Skin of body (tissue), 2 donors: Measurements from ENCODE around the gene PML. TPM values are rescaled to one million over a fixed set of nuclear protein-coding genes. Genes with fewer than 3 reads are reported as not detected.

Experiments used
- DNase-seq: peaks from one replicate; lab custom pipeline; 2025; lab: John Stamatoyannopoulos, UW
- total RNA-seq: library from RNA; depleted of rRNA; stranded (reverse); fragments of >200 nt; gene quantifications from one replicate; pipeline ENCODE4 v1.2.3, GENCODE V29; 2014

The PML gene, protein sequence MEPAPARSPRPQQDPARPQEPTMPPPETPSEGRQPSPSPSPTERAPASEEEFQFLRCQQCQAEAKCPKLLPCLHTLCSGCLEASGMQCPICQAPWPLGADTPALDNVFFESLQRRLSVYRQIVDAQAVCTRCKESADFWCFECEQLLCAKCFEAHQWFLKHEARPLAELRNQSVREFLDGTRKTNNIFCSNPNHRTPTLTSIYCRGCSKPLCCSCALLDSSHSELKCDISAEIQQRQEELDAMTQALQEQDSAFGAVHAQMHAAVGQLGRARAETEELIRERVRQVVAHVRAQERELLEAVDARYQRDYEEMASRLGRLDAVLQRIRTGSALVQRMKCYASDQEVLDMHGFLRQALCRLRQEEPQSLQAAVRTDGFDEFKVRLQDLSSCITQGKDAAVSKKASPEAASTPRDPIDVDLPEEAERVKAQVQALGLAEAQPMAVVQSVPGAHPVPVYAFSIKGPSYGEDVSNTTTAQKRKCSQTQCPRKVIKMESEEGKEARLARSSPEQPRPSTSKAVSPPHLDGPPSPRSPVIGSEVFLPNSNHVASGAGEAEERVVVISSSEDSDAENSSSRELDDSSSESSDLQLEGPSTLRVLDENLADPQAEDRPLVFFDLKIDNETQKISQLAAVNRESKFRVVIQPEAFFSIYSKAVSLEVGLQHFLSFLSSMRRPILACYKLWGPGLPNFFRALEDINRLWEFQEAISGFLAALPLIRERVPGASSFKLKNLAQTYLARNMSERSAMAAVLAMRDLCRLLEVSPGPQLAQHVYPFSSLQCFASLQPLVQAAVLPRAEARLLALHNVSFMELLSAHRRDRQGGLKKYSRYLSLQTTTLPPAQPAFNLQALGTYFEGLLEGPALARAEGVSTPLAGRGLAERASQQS
- total RNA-seq = 28.6 TPM

DNA sequence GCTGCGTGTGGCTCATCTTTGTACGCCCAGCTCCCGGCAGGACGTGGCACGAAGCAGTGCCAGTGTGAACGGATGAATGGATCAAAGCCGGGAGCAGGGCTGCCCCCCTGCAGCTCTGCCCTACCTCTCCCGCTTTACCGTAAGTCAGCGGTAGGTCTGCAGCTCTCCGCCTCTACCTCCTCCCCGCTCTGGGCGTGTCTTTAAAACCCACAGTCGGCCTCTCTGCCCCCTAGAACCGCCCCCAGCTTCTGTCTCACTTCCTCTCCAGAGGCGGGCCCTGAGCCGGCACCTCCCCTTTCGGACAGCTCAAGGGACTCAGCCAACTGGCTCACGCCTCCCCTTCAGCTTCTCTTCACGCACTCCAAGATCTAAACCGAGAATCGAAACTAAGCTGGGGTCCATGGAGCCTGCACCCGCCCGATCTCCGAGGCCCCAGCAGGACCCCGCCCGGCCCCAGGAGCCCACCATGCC, at the start of gene PML:
PML (plus strand) TSS at position 304 of the 471 bp plus-strand sequence; CDS start at position 401, 97 bp downstream.
- peak; percentile 95 for DNase-seq

GRCh38 chr15:73945130-73945508, 49.4 kb upstream of the PML start:
- DNase-seq = no peak

- DNase-seq = no peak
These were observed 48.3 kb upstream of the PML start for GRCh38 chr15:73946046-73946721.

GRCh38 chr15:73946795-73947370, 47.6 kb upstream of the PML start:
- no peak for DNase-seq

DNA sequence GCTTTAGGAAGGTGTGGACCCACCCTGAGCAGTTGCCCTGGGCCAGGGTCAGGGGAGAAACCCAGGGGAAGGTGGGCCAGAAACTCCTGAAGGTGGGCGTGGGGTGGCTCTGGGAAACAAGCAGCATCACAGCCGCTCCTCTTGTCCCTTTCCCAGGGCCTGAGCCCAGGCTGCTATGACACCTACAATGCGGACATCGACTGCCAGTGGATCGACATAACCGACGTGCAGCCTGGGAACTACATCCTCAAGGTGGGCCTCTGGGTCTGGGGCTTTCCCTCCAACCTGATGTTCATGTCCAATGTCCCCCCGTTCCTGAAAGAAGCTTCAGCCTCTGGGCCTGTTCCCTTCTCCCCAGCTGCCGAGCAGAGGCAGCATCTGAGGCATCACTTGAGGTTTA, 46.9 kb upstream of the PML start:
- no peak for DNase-seq

DNA sequence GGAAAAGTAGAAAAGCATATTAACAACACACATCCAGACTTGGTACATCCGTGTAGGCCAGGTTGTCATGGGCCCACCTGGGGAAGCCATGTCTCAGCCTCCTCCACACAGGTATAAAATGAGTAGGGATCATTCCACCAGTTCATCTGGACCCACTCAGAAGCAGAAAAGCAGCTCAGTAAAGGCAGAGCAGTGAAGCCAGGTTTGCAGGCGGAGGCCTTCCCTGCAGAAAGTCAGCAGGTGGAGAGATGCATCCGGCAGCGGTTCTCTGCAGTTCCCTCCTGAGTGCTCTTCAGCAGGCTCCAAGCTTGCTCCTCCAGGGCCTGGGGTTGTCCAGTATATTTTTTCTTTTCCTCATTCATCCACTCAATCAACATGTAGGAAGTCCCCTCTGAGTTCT, 46.1 kb upstream of the PML start:
- DNase-seq = no peak

- no peak for DNase-seq
These were observed 45.5 kb upstream of the PML start for GRCh38 chr15:73948982-73949381.

DNA sequence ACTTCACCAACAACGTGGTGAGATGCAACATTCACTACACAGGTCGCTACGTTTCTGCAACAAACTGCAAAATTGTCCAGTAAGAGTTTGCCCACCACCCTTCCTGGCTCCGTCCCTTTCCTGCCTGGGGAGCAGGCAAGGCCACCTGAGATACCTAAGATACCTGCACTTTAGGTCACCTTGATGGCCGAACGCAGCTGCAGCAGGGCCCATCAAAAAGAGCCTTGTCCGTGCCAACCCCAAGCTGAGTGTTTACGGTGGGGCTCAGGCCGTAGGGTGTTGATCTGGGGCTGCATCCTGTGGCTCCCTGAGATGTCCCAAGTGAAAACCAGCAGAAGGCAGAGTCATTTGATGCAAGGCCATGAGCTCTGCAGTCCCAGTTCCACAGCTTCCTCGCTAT, 45.0 kb upstream of the PML start:
- no peak for DNase-seq

DNA sequence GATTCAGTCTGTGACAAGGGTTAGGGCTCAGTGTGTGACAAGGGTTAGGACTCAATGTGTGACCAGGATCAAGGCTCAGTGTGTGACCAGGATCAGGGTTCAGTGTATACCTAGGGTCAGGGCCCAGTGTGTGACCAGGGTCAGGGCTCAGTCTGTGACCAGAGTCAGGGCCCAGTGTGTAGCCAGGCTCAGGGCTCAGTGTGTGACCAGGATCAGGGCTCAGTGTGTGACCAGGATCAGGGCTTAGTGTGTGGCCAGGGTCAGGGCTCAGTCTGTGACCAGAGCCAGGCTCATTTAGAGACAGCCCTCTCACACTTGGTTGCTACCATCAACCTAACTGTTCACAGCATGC, 44.1 kb upstream of the PML start:
- DNase-seq = no peak

DNA sequence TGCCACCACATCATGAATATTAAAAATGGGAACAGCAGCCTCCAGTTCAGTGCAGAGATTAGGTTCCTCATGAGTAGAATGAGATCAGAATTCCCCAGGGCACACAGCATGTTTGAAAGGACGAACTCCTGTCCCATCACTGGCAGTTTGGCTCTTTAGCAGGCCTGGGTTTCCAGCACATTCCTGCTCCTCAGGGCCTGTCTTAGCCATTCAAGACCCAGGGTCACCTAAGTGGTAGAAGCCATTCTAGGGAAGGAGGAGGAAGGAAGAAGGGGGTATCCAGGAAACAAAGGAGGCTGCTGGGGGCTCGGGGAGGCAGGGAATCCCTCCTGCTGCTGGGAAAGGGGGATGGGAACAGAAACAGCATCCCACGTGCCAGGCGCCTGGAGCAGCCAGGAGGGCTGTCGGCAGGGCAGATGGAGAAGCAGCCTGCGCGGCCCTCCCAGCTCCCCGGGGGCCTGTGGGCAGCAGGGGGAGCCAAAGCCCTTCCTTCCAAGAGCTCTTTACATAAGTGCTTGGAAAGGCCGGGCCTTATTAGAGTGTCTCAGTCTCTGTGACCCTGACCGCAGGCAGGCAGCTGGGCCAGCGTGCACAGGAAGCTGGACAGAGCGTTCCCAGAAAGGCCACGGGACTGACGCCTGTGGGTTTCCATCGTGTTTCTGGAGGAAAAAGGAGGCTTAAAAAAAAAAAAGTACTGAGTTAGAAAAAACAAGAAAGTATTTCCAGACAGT, 43.5 kb upstream of the PML start:
- peak; percentile 83 for DNase-seq

- no peak for DNase-seq
These were observed 42.9 kb upstream of the PML start for GRCh38 chr15:73951601-73952000.

- no peak for DNase-seq
These were observed 42.2 kb upstream of the PML start for GRCh38 chr15:73952171-73952912.

DNA sequence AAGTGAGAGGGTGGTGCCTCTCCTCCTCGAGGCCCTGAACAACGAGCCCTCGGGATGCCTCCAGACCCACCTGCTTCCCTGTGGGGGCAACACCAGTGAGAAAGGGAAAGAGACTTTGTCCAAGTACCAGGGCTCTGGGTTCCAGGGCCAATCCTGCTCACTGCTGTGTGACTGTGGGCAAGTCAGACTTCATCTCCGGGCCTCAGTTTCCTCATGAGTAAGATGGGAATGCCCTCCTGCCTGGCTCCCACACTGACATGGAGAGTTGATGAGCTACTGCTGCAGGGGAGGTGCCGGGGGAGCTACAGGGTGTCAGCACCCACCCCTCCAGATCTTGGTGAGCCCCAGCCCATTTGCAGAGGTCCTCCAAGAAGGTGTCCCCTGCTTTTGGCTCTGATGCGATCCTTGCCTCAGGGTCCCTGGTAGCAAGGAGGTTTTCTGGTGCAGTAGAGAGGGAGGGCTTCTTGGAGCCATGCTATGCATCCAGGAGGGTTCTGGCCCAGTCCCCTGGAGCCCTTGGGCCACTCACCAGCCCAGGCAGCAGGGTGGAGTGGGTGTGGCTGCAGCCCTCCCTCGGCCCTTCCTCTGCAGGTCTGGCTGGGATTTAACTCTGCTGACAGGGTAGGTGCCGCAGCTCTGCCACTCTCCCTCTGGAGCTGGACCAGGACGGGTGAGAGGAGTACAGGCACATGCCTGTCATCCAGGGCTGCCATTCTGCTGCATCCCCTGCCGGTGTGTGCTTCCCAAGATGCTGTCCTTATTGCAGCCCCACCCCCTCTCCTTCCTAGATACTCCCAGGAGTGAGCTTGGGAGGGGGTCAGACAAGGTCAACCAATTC, 41.4 kb upstream of the PML start:
- no peak for DNase-seq

DNA sequence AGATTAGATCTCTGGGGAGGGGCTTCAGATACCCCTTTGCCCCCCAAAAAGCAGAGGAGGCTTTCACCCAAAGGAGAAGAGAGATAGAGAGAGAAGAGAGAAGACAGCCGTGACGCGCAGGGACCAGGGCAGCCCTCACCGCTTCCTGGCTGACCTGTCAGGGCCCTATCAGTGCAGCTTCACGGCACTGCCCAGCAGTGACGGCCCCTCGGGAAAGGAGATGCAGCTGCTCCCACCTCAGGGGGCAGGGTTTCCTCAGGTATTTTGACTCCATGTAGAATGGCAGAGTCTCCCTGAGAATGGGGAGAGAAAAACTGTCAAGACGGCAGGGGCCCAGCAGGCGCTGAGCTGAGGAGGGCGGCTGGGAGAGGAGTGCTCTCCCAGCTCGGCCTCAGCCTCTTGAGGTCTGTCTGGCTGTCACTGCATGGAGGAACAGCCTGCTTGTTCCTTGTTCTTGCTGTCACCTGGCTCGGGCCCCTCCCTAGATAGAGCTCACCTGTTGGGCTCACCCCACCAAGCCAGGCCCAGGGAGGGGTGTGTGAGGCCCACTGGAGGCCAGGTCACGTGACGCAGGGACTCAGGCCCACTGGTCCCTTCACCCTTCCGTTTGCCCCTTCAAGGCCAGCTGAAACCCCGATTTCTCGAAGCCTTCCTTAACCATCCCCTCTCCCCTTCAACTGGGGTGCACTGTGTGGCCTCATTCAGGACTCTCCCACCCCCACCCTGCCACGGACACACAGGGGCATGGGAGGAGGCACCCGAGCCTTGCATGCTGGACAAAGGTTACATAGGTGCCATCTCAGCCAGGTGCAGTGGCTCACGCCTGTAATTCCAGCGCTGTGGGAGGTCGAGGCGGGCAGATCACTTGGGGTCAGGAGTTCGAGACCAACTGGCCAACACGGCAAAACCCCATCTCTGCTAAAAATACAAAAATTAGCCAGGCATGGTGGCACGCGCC, 40.0 kb upstream of the PML start:
- no peak for DNase-seq

DNA sequence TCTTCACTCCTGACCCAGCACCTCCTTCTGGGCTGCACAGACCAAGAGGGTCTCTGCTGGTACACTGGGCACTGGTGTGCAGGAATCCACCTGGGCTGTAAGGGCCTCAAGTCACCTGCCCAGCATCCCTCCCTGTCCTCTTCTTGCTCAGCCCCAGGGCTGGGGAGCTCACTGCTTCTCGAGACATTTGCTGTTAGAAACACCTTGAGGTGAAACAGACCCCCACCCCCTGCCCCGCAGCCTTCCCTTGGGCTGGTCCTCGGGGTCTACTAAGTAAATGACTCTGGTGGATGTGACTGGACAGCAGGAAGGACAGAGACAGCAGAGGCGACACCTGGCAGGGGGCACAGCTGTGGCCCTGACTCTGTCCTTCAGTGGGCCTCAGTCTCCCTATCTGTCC, 39.2 kb upstream of the PML start:
- DNase-seq = no peak

DNA sequence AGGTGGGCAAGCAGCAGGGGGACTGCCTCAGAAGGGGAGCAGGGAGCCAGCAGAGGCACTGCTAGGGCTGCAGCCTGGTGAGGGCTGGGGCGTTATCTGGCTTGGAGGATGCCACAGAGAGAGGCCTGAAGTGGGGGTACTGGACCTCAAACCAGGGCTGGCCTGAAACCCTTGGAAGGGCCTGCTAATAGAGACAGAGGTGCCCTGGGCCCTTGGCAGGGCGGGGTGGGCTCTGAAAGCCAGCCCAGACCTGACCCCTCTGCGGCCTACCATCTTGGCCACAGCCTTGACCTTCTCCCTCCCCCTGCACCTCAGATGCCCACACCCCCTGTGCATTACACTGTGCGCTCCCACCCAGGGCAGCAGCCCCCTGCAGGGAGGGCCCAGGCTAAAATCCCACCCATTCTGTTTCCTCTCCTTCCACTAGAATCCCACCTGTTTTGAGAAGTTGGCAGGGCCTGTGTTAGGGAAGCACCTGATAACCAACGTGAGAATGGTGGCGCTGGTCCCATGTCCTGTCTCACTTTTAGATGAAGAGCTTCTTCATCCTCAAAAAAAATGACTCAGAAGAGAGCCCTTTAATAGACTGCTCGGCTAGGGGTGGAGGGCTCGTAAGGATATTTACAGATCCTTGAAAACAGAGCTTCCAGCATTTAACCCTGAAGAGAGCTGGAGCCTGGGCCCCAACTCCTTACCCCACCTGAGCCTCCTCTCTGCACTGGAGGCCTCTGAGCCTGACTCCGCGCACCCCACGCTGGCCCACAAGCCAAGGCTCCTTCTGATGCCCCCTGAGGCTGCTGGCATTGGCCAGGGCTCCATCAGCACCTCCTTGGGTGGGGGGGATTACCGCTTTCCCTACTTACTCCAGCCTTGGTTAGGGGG, 38.4 kb upstream of the PML start:
- no peak for DNase-seq

DNA sequence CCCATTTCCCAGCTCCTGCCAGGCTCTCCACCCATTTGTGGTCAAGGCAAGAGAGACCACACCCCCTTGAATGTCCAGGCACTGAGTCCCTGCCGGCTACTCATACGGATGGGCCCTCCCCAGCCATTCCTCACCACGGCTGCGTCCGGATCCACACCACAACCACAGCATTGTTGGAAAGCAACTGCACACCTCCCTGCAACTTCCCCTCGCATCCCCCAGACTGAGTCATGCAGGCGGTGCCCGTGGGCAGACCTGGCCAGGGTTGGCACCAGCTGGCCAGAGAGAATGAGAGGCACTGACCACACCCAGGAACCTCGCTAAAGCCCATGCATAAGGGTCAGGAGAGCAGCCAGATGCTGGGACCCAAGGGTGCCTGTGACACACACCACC, 37.8 kb upstream of the PML start:
- DNase-seq = no peak
